ENCODE measurements around the gene MYO15B. TPM values are rescaled to one million over a fixed set of nuclear protein-coding genes. Genes with fewer than 3 reads are reported as not detected.

The MYO15B gene
- total RNA-seq, 1 donor from 2014 or later, result 267 TPM

DNA sequence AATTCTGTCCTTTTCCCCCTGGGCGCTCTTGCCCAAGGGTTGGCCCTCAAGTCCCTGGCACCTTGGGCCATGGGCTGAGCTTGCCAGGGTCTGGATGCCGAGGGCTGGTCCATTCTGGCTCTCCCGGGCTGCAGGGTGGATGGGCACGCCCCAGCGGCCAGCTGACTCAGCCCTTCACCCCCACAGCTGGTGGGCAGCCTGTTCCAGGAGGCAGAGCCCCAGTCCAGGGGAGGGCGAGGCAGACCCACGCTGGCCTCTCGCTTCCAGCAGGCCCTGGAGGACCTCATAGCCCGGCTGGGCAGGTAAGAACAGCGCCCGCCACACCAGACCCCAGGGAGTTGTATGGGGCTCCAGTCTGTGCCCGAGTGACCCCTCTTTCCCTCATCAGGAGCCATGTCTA is 15.0 kb downstream of the MYO15B start:
- no peak for DNase-seq (ENCODE audit: low spot score)

DNA sequence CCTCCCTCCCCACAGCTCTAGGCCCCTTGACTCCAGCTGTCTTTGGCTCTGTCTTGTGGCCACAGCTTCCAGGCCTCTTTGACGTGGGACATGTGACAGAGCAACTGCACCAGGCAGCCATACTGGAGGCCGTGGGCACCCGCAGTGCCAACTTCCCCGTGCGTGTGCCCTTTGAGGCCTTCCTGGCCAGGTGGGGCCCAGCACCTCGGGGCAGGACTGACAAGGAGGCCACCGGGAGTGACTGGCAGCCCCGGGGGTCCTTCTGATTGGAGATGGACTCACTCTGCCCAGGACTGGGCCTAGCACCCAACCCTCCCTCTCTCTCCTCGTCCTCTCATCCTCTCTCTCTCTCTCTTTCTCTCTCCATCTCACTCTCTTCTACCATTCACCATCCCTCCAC is 15.5 kb downstream of the MYO15B start:
- DNase-seq (ENCODE audit: low spot score), result no peak

DNA sequence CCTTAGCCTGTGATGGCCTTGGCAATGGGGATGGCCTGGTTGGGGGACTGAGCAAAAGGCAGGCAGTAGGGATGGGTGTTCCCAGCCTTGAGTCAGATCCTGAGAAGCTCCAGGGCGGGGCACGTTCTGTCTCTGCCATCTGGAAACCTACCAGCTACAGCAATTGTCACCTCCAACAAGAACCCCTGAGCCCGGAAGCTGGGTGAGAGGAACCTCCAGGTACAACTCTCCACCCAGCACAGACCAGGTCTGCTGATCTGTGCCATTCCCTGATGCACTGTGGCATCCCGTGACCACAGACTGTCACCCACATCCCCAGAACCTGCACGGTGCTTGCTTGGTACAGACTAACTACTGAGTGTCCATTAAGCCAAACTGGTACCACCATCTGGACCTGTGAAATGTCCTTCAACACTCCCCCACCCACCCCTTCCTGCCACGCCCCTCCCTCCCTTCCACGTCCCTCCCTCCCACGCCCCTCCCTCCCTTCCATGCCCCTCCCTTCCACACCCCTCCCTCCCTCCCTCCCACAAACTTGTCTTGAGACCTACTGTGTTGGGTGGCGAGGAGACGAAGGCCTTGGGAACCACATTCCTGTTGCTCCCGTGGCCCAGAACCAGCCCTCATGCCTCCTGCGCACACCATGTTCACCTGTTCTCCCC is 16.6 kb downstream of the MYO15B start:
- DNase-seq (ENCODE audit: low spot score), result no peak

DNA sequence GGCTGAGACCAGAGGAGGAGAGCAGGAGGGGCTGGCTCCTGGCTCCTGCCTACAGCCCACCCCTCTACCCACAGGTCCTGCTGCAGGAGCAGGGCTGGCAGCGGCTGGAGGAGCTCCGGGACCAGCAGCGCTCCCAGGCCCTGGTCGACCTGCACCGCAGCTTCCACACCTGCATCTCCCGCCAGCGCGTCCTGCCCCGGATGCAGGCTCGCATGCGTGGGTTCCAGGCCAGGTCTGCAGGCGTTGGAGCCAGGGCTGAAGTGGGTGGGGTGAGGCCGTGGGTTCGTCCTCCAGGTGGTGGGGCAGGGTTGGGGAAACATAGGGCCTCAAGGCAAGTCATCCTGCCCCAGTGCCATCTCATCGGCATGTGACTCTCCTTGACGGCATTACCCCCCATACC is 18.2 kb downstream of the MYO15B start:
- DNase-seq (ENCODE audit: low spot score), result no peak

DNA sequence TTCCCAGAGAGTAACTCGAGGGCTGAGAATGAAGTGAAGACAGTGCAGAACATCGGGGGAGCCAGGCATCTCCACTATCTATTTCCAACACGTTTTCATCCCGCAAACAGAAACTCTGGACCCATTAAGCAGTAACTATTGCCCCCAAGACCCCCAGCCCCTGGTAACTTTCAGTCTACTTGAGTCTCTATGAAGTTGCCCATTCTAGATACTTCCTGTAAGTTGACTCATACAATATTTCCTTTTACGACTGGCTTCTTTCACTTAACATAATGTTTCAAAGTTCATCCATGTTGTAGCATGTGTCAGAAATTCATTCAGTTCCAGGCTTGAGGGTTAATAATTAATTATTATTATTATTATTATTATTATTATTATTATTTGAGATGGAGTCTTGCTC is 19.5 kb downstream of the MYO15B start:
- DNase-seq (ENCODE audit: low spot score), result no peak

DNA sequence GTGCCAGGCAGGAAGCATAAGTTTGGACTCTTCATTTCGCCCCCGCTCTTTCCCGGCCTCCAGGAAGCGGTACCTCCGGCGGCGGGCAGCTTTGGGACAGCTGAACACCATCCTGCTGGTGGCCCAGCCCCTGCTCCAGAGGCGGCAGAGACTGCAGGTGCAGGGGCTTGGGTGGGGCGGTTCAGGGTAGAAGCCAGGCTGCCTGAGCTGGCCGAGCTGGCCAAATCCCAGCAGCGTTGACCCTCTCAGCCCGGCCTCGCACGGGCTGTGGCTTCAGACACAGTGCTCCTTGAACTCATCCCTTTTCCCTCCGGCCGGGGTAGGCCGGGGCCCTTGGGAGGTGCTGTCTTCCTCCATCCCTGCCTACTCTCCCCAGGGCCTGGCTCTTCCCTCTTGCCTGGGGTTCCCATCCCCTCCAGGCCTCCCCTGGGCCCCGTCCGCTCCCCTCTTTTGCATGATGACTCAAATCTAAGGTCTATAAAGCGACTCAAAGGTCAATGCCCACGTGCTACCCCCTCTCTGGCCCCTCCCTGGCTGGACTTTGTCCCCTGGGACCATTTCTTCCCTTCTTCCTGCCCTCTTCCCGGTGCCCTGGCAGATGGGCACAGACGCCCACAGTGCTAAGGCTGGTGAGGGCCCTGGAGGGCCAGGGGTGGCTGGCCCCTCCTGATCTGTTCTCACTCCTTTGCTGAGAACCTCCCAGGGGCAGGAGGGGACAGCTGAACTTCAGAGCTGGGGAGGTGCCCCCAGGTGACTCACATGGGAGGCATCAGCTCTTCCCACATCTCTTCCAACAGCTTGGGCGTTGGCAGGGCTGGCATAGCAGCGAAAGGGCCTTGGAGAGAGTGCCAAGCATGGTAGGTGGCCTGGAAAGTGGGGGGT is 22.7 kb downstream of the MYO15B start:
- DNase-seq (ENCODE audit: low spot score), result no peak

DNA sequence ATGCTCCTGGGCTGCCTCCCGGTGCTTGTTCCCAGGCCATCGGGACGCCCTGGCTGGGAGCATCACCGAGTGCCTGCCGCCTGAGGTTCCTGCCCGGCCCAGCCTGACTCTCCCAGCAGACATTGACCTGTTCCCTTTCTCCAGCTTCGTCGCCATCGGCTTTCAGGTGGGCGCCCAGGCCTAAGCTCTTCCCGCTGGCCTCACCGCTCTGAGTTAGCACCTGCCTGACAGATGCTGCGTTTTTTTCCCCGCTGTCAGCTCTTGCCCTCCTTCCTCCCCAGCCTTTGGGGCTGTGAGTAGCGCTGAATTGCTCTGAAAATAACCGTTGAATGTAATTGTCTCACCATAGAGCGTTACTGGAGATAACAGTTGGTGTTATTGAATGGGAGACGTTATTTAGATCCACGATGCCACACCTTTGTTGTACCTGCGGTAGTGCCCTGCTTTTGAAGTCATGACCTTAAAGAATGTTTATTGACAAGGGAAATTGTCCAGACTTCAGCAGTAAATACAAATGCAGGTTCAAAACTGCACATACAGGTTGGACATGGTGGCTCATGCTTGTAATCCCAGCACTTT is 24.3 kb downstream of the MYO15B start:
- no peak for DNase-seq (ENCODE audit: low spot score)

DNA sequence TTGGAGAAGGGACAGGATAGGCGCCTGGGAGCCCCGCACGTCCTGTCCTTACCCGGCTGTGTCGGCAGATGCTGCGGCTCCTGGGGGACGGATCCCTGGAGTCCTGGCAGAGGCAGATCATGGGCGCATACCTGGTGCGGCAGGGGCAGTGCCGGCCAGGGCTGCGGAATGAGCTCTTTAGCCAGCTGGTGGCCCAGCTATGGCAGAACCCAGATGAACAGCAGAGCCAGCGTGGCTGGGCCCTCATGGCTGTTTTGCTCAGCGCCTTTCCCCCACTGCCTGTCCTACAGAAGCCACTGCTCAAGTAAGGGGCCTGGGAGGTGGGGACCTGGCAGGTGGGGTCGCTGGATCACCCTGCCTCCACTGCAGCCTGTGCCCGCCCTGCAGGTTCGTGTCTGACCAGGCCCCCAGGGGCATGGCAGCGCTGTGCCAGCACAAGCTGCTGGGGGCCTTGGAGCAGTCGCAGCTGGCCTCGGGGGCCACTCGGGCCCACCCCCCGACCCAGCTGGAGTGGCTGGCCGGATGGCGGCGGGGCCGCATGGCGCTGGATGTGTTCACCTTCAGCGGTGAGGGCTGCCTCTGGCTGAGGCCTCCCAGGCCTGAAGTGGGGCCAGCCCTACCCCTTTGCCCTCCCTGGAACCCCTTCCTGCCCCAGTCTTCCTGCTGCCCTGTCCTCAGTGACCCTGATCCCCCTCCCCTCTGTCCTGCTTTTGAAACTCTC is 25.5 kb downstream of the MYO15B start:
- no peak for DNase-seq (ENCODE audit: low spot score)

DNA sequence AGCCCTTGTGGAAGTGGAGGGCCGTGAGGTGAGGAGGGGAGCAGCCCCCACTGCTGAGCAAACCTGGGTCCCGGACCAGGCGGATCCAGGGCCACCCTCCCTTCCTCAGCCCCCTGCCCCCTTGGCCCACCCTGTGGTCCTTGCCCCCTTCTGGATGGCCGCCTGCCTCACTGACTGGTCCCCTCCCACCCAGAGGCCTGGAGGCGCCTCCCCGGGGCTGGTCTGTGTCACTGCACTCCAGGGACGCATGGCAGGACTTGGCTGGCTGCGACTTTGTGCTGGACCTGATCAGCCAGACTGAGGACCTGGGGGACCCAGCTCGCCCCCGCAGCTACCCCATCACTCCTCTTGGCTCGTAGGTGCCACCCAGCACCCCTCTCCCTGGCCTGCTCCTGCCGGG is 26.4 kb downstream of the MYO15B start:
- DNase-seq (ENCODE audit: low spot score), result no peak

DNA sequence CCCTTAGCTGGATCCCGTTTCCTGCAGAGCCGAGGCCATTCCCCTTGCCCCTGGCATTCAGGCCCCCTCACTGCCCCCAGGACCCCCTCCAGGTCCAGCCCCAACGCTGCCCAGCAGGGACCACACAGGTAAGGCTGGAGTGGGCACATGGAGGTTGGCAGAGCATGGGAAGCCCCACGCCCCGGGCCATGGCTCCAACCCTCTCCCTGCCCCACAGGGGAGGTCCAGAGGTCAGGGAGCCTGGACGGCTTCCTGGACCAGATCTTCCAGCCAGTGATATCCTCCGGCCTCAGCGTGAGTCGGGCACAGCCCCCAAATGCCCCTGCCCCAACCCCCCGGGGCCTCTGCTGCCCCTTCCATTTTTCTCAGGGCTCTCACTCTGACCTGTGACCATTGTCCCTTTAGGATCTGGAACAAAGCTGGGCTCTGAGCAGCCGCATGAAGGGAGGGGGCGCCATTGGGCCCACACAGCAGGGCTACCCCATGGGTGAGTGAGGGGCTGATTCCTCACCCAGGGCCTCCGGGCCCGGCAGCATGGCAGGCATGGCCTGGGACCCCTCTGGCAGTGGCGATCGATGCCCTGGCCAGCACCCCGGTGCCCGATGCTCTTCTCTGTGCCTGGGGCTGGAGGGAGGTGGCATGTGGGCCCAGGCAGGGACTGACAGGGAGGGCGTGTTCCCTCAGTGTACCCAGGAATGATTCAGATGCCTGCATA is 27.1 kb downstream of the MYO15B start:
- no peak for DNase-seq (ENCODE audit: low spot score)

DNA sequence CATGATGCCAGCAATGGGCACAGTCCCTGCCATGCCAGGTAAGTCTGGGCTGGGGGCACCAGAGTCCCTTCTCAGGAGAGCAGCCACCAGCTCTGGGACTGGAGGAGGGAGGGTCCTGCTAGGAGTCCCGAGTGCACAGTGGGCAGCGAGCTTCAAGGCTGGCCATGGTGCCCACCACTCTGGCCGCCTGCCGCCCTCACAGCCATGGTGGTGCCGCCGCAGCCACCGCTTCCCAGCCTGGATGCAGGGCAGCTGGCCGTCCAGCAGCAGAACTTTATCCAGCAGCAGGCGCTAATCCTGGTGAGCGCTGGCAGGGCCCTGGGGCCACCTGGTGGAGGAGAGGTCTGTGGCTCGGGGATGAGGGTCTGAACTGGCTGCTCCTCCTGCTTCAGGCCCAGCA is 27.7 kb downstream of the MYO15B start:
- DNase-seq (ENCODE audit: low spot score), result no peak

DNA sequence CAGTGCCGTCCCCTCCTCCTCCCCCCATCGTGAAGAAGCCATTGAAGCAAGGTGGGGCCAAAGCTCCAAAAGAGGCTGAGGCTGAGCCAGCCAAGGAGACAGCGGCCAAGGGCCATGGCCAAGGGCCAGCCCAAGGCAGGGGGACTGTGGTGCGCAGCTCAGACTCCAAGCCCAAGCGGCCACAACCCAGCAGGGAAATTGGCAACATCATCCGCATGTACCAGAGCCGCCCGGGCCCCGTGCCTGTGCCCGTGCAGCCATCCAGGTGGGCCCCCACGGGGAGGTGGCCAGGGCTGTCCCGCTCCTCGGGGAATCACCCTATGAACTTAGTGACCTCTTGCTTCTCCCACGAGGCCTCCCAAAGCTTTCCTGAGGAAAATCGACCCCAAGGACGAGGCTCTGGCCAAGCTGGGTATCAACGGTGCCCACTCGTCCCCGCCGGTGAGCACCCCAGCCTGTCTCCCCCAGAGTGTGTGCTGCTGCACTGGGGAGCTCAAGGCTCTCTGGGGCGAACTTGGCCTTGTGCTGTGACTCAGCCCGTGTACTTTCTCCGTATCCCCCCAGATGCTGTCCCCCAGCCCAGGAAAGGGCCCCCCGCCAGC is 29.0 kb downstream of the MYO15B start:
- no peak for DNase-seq (ENCODE audit: low spot score)

DNA sequence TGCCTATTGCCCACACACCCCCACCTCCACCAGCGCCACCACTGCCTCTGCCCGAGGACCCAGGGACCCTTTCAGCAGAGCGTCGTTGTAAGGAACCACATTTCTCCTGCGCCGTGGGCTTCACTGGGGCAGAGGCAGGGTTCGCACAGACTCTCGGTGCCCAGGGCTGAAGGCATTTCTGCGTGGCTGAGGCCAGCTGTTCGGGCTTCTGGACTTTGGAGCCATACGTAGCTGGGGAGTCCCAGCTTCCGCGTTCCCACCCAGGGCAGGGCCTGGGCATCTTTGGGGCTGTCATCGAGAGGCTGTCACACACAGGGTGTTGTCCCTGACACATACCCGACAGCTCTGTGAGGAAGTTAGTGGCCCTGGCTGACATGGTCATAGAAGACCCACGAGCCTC is 29.6 kb downstream of the MYO15B start:
- no peak for DNase-seq (ENCODE audit: low spot score)

DNA sequence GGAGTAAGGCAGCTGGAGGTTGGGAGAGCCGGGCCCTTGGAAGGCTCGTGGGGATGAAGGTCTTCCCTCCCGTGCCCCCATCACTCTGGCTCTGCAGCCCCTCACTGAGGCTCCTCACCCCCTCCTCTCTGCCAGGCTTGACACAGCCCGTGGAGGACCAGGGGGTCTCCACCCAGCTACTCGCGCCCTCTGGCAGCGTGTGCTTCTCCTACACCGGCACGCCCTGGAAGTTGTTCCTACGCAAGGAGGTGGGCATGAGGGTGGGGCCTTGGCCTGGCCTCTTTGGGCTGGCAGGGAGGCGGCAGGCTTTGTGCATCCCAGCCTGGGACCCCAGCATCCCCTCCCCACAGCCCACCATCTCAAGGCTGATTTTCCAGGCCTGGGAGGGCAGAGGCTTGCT is 30.1 kb downstream of the MYO15B start:
- DNase-seq (ENCODE audit: low spot score), result no peak

DNA sequence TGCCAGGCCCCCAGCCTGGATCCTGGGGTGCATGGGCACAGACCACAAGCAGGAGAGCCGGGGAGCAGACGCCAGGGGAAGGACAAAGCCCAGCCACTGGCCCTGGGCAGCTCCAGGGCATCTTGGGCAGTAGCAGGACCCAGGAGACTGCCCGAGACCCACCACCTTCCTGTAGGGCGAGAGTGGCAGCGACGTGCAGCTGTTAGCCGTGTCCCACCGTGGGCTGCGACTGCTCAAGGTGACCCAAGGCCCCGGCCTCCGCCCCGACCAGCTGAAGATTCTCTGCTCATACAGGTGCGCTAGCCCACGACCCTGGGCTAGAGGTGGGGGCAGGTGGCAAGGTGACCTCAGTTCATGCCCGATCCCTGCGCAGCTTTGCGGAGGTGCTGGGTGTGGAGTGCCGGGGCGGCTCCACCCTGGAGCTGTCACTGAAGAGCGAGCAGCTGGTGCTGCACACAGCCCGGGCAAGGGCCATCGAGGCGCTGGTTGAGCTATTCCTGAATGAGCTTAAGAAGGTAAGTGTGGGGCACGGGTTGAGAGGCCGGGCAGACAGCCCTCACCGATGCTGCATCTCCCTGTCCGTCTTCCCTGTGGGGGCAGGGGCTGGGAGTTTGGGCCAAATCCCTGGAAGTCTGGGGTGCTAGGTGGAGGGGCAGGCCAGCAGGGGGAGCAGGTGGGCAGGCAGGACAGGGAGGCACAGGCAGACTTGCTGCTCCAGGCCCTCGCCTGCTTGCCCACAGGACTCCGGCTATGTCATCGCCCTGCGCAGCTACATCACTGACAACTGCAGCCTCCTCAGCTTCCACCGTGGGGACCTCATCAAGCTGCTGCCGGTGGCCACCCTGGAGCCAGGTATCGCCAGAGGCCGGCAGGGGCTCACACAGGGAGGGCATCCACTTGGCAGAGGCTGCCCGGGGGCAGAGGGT is 32.2 kb downstream of the MYO15B start:
- DNase-seq (ENCODE audit: low spot score), result no peak

DNA sequence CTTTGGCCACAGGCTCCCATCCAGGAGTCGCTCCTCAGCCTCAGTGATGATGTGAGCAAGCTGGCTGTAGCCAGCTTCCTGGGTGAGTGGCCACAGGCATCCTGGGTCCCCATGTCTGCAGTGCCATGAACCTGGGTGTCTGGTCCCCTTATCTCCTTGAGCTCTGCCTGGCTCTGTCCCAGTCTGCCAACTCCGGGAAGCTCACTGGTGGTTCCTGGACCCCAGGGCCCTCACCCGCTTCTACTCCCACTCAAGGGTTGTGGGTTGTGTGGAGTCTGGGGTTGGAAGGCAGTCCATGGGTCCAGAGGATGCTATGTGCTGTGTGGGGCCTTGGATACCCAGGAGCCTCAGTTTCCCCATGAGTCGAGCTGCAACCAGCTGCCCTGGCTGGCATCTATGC is 33.9 kb downstream of the MYO15B start:
- no peak for DNase-seq (ENCODE audit: low spot score)

DNA sequence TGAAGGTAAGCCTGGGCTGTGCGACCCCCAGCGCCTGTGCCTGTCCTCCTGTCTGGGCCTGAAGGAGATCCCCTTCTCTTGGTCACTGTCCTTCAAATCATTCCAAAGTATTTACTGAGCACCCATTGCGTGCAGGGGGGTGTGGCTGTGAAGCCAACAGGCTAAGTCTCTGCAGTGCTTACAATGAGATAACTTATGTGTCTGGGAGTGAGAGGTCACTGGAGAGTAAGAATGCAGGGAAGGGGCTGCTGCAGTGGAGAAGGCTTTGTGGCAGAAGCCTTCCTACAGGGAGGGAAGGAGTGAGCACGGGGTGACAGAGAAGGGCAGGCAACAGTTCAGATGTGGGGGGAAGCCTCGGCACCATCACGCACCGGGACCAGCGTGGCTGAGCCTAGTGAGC is 34.5 kb downstream of the MYO15B start:
- DNase-seq (ENCODE audit: low spot score), result no peak

DNA sequence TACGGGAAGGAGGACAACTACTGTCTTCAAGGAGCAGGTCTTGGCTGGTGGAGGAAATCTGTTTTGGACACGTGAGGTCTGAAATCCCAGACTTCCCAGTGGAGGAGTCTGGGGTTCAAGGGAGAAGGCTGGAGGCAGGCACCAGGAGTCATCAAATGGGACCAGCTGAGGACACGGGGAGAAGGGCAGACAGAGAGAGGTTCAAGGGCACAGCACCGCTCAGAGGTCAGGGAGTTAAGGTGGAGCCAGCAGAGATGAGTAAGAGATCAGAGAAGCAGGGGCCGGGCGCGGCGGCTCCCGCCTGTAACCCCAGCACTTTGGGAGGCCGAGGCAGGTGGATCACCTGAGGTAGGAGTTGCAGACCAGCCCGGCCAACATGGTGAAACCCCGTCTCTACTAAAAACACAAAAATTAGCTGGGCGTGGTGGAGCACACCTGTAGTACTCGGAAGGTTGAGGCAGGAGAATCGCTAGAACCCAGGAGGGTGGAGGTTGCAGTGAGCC is 35.2 kb downstream of the MYO15B start:
- DNase-seq (ENCODE audit: low spot score), result no peak

DNA sequence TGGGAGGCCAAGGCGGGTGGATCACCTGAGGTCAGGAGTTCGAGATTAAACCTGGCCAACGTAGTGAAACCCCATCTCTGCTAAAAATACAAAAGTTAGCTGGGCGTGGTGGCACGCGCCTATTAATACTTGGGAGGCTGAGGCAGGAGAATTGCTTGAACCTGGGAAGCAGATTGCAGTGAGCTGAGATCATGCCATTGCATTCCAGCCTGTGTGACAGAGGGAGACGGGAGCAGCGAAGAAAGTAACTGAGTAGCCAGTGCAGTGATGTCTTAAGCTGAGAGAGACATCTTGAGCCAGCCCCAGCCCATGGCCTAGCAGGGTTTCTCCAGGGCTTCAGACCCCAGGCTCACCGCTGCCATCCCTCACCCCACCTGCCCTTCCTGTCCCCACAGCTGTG is 35.8 kb downstream of the MYO15B start:
- no peak for DNase-seq (ENCODE audit: low spot score)

DNA sequence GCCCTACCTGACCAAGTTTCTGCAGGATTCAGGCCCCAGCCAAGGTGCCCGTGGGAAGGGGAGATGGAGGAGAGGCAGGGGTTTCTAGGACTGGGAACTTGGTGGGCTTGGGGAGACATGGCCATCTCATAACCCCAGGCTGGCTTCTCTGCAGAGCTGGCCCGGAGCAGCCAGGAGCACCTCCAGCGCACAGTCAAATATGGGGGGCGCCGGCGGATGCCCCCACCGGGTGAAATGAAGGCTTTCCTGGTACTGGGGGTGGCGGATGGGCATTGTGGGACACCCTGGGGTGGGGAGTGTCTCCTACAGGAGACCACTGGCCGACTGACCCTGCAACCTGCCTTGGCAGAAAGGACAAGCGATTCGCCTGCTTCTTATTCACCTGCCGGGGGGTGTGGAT is 36.4 kb downstream of the MYO15B start:
- no peak for DNase-seq (ENCODE audit: low spot score)
